ENCODE data around the gene VANGL1.

Gene VANGL1

GRCh38 chr1:115705085-115705951, 63.5 kb downstream of the VANGL1 start:
- DNase-seq (ENCODE audit: low read depth in 2 of 2) = no peak

GRCh38 chr1:115705963-115706362, 64.2 kb downstream of the VANGL1 start:
- DNase-seq (ENCODE audit: low read depth in 2 of 2) = no peak

- DNase-seq (ENCODE audit: low read depth in 2 of 2) = no peak
These were observed 65.0 kb downstream of the VANGL1 start for GRCh38 chr1:115706587-115707425.

- DNase-seq (ENCODE audit: low read depth in 2 of 2) = no peak
These were observed 69.3 kb downstream of the VANGL1 start for GRCh38 chr1:115710859-115711624.

- no peak for DNase-seq (ENCODE audit: low read depth in 2 of 2)
These were observed 71.3 kb downstream of the VANGL1 start for GRCh38 chr1:115712911-115713609.

- no peak for DNase-seq (ENCODE audit: low read depth in 2 of 2)
These were observed 72.1 kb downstream of the VANGL1 start for GRCh38 chr1:115713906-115714305.

- no peak for DNase-seq (ENCODE audit: low read depth in 2 of 2)
These were observed 72.9 kb downstream of the VANGL1 start for GRCh38 chr1:115714572-115715141.

- DNase-seq (ENCODE audit: low read depth in 2 of 2) = no peak
These were observed 75.8 kb downstream of the VANGL1 start for GRCh38 chr1:115717541-115717940.

- DNase-seq (ENCODE audit: low read depth in 2 of 2) = no peak
These were observed 76.4 kb downstream of the VANGL1 start for GRCh38 chr1:115718011-115718754.

GRCh38 chr1:115719285-115719684, 77.5 kb downstream of the VANGL1 start:
- no peak for DNase-seq (ENCODE audit: low read depth in 2 of 2)

GRCh38 chr1:115722221-115722620, 80.5 kb downstream of the VANGL1 start:
- DNase-seq (ENCODE audit: low read depth in 2 of 2) = no peak

- no peak for DNase-seq (ENCODE audit: low read depth in 2 of 2)
These were observed 82.0 kb downstream of the VANGL1 start for GRCh38 chr1:115723756-115724155.

GRCh38 chr1:115725600-115725999, 83.8 kb downstream of the VANGL1 start:
- no peak for DNase-seq (ENCODE audit: low read depth in 2 of 2)

- DNase-seq (ENCODE audit: low read depth in 2 of 2) = no peak
These were observed 84.4 kb downstream of the VANGL1 start for GRCh38 chr1:115726161-115726560.

GRCh38 chr1:115726570-115726969, 84.8 kb downstream of the VANGL1 start:
- no peak for DNase-seq (ENCODE audit: low read depth in 2 of 2)

- DNase-seq (ENCODE audit: low read depth in 2 of 2) = no peak
These were observed 86.0 kb downstream of the VANGL1 start for GRCh38 chr1:115727706-115728249.

- DNase-seq (ENCODE audit: low read depth in 2 of 2) = no peak
These were observed 86.6 kb downstream of the VANGL1 start for GRCh38 chr1:115728341-115728740.

- no peak for DNase-seq (ENCODE audit: low read depth in 2 of 2)
These were observed 88.0 kb downstream of the VANGL1 start for GRCh38 chr1:115729756-115730155.

- DNase-seq (ENCODE audit: low read depth in 2 of 2) = no peak
These were observed 90.5 kb downstream of the VANGL1 start for GRCh38 chr1:115732316-115732715.

GRCh38 chr1:115740811-115741210, 99.0 kb downstream of the VANGL1 start:
- no peak for DNase-seq (ENCODE audit: low read depth in 2 of 2)
